HCT116 (cell line): Measurements from ENCODE around the gene ATL1. TPM values are rescaled to one million over a fixed set of nuclear protein-coding genes. Genes with fewer than 3 reads are reported as not detected.

Source experiments
- ATAC-seq: fragments of 200-7000 bp; cut with Tn5 transposase; 2 replicates; pipeline ENCODE4 v1.9.1; 2020; ENCODE audit warnings: mild to moderate bottlenecking, moderate library complexity
- BruUV-seq: library from RNA; stranded (reverse); fragments of 400-500 nt; replicated peaks from 2 replicates; lab custom pipeline; 2021; lab: Mats Ljungman, UMichigan
- CTCF ChIA-PET: fragments of 300-600 bp; sonication (Branson Sonifier 250); formaldehyde crosslinking; loops from one replicate; lab custom pipeline; 2021; ENCODE audit warnings: antibody characterized with exemption; lab: Charles Lee
- POLR2A ChIA-PET: fragments of 300-600, 350-600 bp; sonication (Branson Sonifier 250); formaldehyde crosslinking; loops from one replicate; lab custom pipeline; 2021; ENCODE audit warnings: antibody characterized with exemption; lab: Charles Lee
- RAD21 ChIA-PET, 2 experiments: fragments of 300-600 bp; sonication (Branson Sonifier 250); formaldehyde crosslinking; loops; one replicate each; lab custom pipeline; 2023; ENCODE audit warnings: low total read pairs in 2 of 2; ENCODE audit not compliant: uncharacterized antibody in 2 of 2, unreplicated experiment in 2 of 2, low non-redundant PET in 1 of 2; lab: Charles Lee
- DNase-seq: peaks from one replicate; pipeline ENCODE4 v3.0.0-alpha.2; 2010; ENCODE audit warnings: low read depth, low spot score
- H2AFZ ChIP-seq: fragments of 200-600 bp; shearing (Covaris generic), sonication (generic); 2 replicates; pipeline ENCODE4 v1.6.1; 2017; ENCODE audit warnings: low read depth, mixed run types, mixed read lengths, antibody characterized with exemption, low read length; ENCODE audit not compliant: poor library complexity, severe bottlenecking
- H3K27ac ChIP-seq: 2 replicates; pipeline ENCODE4 v1.5.1; 2012; ENCODE audit warnings: low read depth, low read length
- H3K27me3 ChIP-seq: fragments of 200-600 bp; sonication (generic); 2 replicates; pipeline ENCODE4 v1.6.1; 2016; ENCODE audit warnings: mixed run types, low read length, mixed read lengths; ENCODE audit not compliant: insufficient read depth
- H3K36me3 ChIP-seq, 2 experiments: fragments of 200-500 bp in 1 of 2; fragments of 200-600 bp in 1 of 2; sonication (Bioruptor generic) in 1 of 2; sonication (generic) in 1 of 2; 2 replicates each; pipeline versions ENCODE4 v1.5.1 to v1.6.1; 2014 to 2016; ENCODE audit warnings: low read length in 2 of 2, inconsistent platforms in 1 of 2, mixed read lengths in 1 of 2, mixed run types in 1 of 2; ENCODE audit not compliant: insufficient read depth in 2 of 2, control insufficient read depth in 1 of 2
- H3K4me1 ChIP-seq, 2 experiments: fragments of 200-600 bp in 1 of 2; sonication (generic) in 1 of 2; 2 replicates each; pipeline versions ENCODE4 v1.5.1 to v1.6.1; 2012 to 2017; ENCODE audit warnings: low read length in 2 of 2, inconsistent platforms in 1 of 2, mild to moderate bottlenecking in 1 of 2, mixed read lengths in 1 of 2, mixed run types in 1 of 2, moderate library complexity in 1 of 2; ENCODE audit not compliant: insufficient read depth in 2 of 2, control insufficient read depth in 1 of 2
- H3K4me2 ChIP-seq: fragments of 200-600 bp; sonication (generic); 2 replicates; pipeline ENCODE4 v1.6.1; 2017; ENCODE audit warnings: mixed run types, low read length, mixed read lengths
- H3K4me3 ChIP-seq, 2 experiments: fragments of 200-600 bp in 1 of 2; sonication (generic) in 1 of 2; replicated peaks in 1 of 2; 2 replicates each; pipeline ENCODE4 v1.5.1; 2011 to 2016; ENCODE audit warnings: low read length in 2 of 2, control low read depth in 1 of 2, low read depth in 1 of 2, mild to moderate bottlenecking in 1 of 2, mixed read lengths in 1 of 2, mixed run types in 1 of 2
- H3K79me2 ChIP-seq: fragments of 200-600 bp; sonication (generic); 2 replicates; pipeline ENCODE4 v1.6.1; 2017; ENCODE audit warnings: mild to moderate bottlenecking, mixed run types, low read length, moderate library complexity, mixed read lengths; ENCODE audit not compliant: insufficient read depth
- H3K9ac ChIP-seq: fragments of 200-600 bp; sonication (generic); 2 replicates; pipeline ENCODE4 v1.6.1; 2016; ENCODE audit warnings: low read length, mixed read lengths
- H3K9me2 ChIP-seq: fragments of 200-600 bp; sonication (generic), shearing (Covaris generic); 2 replicates; pipeline ENCODE4 v1.6.1; 2017; ENCODE audit warnings: mixed run types, mild to moderate bottlenecking, moderate library complexity; ENCODE audit not compliant: insufficient read depth
- H3K9me3 ChIP-seq, 2 experiments: fragments of 200-500 bp in 1 of 2; fragments of 200-600 bp in 1 of 2; sonication (Bioruptor generic) in 1 of 2; sonication (generic) in 1 of 2; 2 replicates each; pipeline ENCODE4 v1.6.1; 2014 to 2017; ENCODE audit warnings: low read length in 2 of 2, mixed read lengths in 2 of 2, inconsistent platforms in 1 of 2, low read depth in 1 of 2, mild to moderate bottlenecking in 1 of 2, mixed run types in 1 of 2, moderate library complexity in 1 of 2; ENCODE audit not compliant: control insufficient read depth in 1 of 2, insufficient read depth in 1 of 2
- H4K20me1 ChIP-seq: fragments of 200-600 bp; sonication (generic), shearing (Covaris generic); 2 replicates; pipeline ENCODE4 v1.6.1; 2017; ENCODE audit warnings: mixed run types, mild to moderate bottlenecking, moderate library complexity; ENCODE audit not compliant: insufficient read depth
- CBX3 ChIP-seq: IDR thresholded peaks from 2 replicates; pipeline ENCODE4 v1.6.1; 2012; ENCODE audit warnings: low read depth
- CEBPB ChIP-seq: IDR thresholded peaks from 2 replicates; pipeline ENCODE4 v1.6.1; 2012; ENCODE audit warnings: low read depth
- CTCF ChIP-seq, 3 experiments: fragments of 200-600 bp in 1 of 3; sonication (generic) in 1 of 3; IDR thresholded peaks in 2 of 3; conservative IDR thresholded peaks in 1 of 3; 2 replicates each; pipeline ENCODE4 v1.5.1; 2012 to 2017; ENCODE audit warnings: low read depth in 2 of 3, low read length in 2 of 3, antibody characterized with exemption in 1 of 3, borderline replicate concordance in 1 of 3, control low read depth in 1 of 3, mild to moderate bottlenecking in 1 of 3, mixed read lengths in 1 of 3, mixed run types in 1 of 3, moderate library complexity in 1 of 3; ENCODE audit not compliant: insufficient read depth in 1 of 3
- ELF1 ChIP-seq: IDR thresholded peaks from 2 replicates; pipeline ENCODE4 v1.6.1; 2012; ENCODE audit warnings: low read depth, borderline replicate concordance
- FOSL1 ChIP-seq: IDR thresholded peaks from 2 replicates; pipeline ENCODE4 v1.6.1; 2012; ENCODE audit warnings: low read depth
- MAX ChIP-seq: IDR thresholded peaks from 2 replicates; pipeline ENCODE4 v1.6.1; 2012
- POLR2A ChIP-seq: IDR thresholded peaks from 2 replicates; pipeline ENCODE4 v1.7.0; 2011; ENCODE audit warnings: borderline replicate concordance; ENCODE audit not compliant: insufficient read depth, insufficient read length; ENCODE audit errors: extremely low read depth
- RAD21 ChIP-seq: IDR thresholded peaks from 2 replicates; pipeline ENCODE4 v1.6.1; 2012; ENCODE audit warnings: low read depth, mild to moderate bottlenecking
- SIN3A ChIP-seq: IDR thresholded peaks from 2 replicates; pipeline ENCODE4 v1.6.1; 2012; ENCODE audit warnings: low read depth
- TCF7L2 ChIP-seq: IDR thresholded peaks from 2 replicates; pipeline ENCODE4 v1.7.0; 2011; ENCODE audit warnings: borderline replicate concordance, inconsistent platforms; ENCODE audit not compliant: insufficient read depth, insufficient read length; ENCODE audit errors: extremely low read depth
- YY1 ChIP-seq: IDR thresholded peaks from 2 replicates; pipeline ENCODE4 v1.6.1; 2011; ENCODE audit warnings: low read length, low read depth, moderate library complexity, mild to moderate bottlenecking; ENCODE audit not compliant: insufficient replicate concordance; ENCODE audit errors: extremely low read depth
- intact Hi-C: fragments of 100-400 bp; cut with micrococcal nuclease; formaldehyde crosslinking; loops from 2 replicates; pipeline ENCODE4 v1.10.0; 2022
- total RNA-seq: library from RNA; stranded (reverse); gene quantifications from one replicate; pipeline ENCODE4 v1.2.1, GENCODE V29; 2021; ENCODE audit not compliant: unreplicated experiment

Gene ATL1
- total RNA-seq, 1 experiment from 2014 or later: 1.4 TPM

GRCh38 chr14:50532502-50533240 lies 27.3 kb upstream of the ATL1 start, which contains the start of gene MAP4K5:
MAP4K5 (minus strand) TSS chr14:50532569; CDS start chr14:50532049, 520 bp downstream.
- Histone ChIP-seq H4K20me1 (peaks cover 12% of the 10 kb centered on the region; the same call in 1 of the 2 replicates), H3K4me2 (peak within 1 kb of the TSS; percentile 97), H3K9me3 (no peaks in the 10 kb centered on the region), H2AFZ (peak within 1 kb of the TSS; percentile 94), H3K4me3 (peak within 1 kb of the TSS; percentile 76 to 81), H3K9ac (peak within 1 kb of the TSS; percentile 89), H3K27ac (peak within 1 kb of the TSS; percentile 88), H3K36me3 (no peaks in the 10 kb centered on the region), H3K4me1 (peaks cover 9 to 27% of the 10 kb centered on the region in 2 experiments; a peak in 3 of 4 replicates), H3K27me3 (no peaks in the 10 kb centered on the region), H3K9me2 (no peaks in the 10 kb centered on the region), H3K79me2 (peaks cover 43% of the 10 kb centered on the region)
- intact Hi-C loops: loop anchor here (1.0 to 5.0 kb wide), 3 partner anchors 211 to 670 kb away; no protein-coding TSS in a partner anchor
- POLR2A ChIA-PET: interaction anchor here (0.6 to 0.9 kb wide), 2 partner anchors 203 to 211 kb away, joined by 3 read pairs; no protein-coding TSS in a partner anchor
- 0 out of 2 replicates have a peak, but pooled peaks have one; percentile 64 for TF ChIP-seq CBX3
- TF ChIP-seq RAD21: peak; percentile 97
- peak; percentile 65 for TF ChIP-seq YY1
- TF ChIP-seq TCF7L2: peak; percentile 62
- TF ChIP-seq ELF1: no peak
- peak; percentile 70; the same call in 1 of the 2 replicates for TF ChIP-seq SIN3A
- peak; percentile 79 to 89 (median 83) for TF ChIP-seq CTCF (IDR thresholded peaks at IDR 0.05 in 2 of 3, conservative IDR thresholded peaks at IDR 0.05 in 1 of 3; ENCODE audit: borderline replicate concordance in 1 of 3, insufficient read depth in 1 of 3, low read depth in 2 of 3, low read length in 2 of 3)
- TF ChIP-seq FOSL1: no peak
- peak; percentile 86 for TF ChIP-seq MAX
- peak; percentile 56 for TF ChIP-seq POLR2A
- no peak for TF ChIP-seq CEBPB
- no TSS peak for BruUV-seq
- CTCF ChIA-PET: interaction anchor here (0.7 to 1.4 kb wide), 7 partner anchors 10 to 624 kb away, joined by 3 to 6 read pairs (median 3); no protein-coding TSS in a partner anchor
- DNase-seq: peak; percentile 76
- peak; percentile 94 for ATAC-seq
- RAD21 ChIA-PET: interaction anchor here (0.8 to 1.0 kb wide), 2 partner anchors 212 to 215 kb away, joined by 3 to 4 read pairs; no protein-coding TSS in a partner anchor
